Measurements from ENCODE around the gene GJC2. TPM values are rescaled to one million over a fixed set of nuclear protein-coding genes. Genes with fewer than 3 reads are reported as not detected.

The GJC2 gene
- total and polyA plus RNA-seq, 12 donors = 0.61 to 1.5 (median 1.2) TPM

DNA sequence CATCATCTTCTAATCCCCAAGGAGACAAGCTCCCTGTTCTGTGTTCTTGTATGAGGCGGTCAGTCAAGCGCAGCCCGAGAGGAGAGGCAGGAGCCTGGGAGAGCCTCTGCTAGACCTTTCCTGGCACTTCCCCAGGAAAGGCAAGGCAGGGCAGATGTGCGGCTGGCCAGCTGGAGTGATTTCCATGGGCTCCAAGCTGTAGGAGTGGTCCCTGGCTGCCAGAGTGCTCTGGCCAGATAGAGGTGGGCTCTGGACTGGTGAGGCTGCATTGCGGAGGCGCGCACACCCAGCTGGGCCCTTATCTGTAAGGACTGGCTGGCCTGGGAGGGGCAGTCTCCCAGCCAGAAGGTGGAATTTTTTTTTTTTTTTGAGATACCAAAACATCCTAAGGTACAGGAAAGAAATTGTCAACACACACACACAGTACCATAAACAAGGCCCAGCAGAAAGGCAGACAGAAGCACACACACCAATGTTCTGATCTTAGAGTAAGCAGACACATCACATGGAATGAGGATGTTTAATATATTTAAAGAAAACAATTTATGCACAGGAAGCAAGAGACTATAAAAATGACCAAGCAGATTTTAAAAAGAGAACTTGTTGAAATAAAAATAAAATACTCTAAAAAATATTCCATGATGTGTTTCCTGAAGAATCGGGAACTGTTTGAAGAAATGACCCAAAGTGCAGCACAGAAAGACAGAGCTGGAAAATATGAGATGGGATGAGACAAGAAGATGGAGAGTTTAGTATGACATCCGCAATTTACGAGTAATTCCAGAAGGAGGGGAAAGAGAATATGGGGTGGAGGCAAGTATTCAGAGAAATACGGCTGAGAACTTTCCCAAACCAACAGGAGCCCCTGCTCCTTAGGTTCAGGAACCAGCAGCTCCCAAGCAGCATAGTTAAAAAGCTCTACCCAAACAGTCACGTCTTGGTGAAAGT, 29.3 kb downstream of the GJC2 start:
- H3K27me3 ChIP-seq = no peaks in the 10 kb centered on the region
- ATAC-seq (no peak), DNase-seq (no peak)
- TF ChIP-seq CTCF (IDR thresholded peaks at IDR 0.05) = no peak
- 78% methylated on average over 12 of the region's 12 CpGs for WGBS, 2 donors
- intact Hi-C loops (cut with DNase I) = loop anchor here in 1 of 10 donors (10.0 kb wide), 1 partner anchor 54 kb away; no protein-coding TSS in a partner anchor
- peak overlapping the region in 1 of 10 donors; percentile 7 for H3K27ac ChIP-seq
- H3K4me1 ChIP-seq = peaks cover 0 to 31% (median 9%) of the 10 kb centered on the region in 9 donors
- no peak overlapping the region for H3K4me3 ChIP-seq
- no peaks in the 10 kb centered on the region for H3K9me3 ChIP-seq
- H3K36me3 ChIP-seq = peaks cover 0 to 24% (median 3%) of the 10 kb centered on the region in 9 donors

DNA sequence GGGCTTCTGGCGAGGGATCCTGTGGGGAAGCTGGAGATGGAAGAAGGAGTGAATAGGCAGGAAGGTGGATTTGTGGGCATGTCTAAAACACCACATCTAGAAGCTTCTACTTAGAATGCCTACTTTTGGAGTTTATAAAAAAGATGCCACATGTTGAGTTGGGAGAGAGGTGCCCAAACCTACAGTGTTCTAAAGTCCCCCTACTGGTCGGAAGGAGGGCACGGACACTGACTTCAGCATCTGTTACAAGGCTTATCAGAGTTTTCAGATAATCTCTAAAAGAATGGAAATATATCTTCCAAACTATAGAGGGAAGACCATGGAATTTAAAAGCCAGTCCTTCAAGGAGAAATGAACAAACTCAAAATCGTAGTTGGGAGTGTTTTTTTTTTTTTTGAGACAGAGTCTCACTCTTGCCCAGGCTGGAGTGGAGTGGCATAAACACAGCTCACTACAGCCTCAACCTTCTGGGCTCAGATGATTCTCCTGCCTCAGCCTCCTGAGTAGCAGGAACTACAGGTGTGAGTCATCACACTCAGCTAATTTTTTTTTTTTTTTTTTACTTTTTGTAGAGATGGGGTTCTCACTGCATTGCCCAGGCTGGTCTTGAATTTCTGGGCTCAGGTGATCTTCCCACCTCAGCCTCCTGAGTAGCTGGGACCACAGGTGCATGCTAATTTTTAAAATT, 30.7 kb downstream of the GJC2 start:
- WGBS, 2 donors = 81 to 88% methylated on average over 4 of the region's 4 CpGs
- Histone ChIP-seq H3K27me3 (no peaks in the 10 kb centered on the region), H3K27ac (no peak overlapping the region), H3K36me3 (peaks cover 0 to 16% (median 3%) of the 10 kb centered on the region in 9 donors), H3K4me3 (no peak overlapping the region), H3K9me3 (no peaks in the 10 kb centered on the region), H3K4me1 (peaks cover 0 to 31% (median 9%) of the 10 kb centered on the region in 9 donors)
- DNase-seq (no peak), ATAC-seq (no peak)
- intact Hi-C loops (cut with DNase I) = no loop called here
- TF ChIP-seq CTCF (IDR thresholded peaks at IDR 0.05) = peak in 7 of 9 donors; percentile 9 to 31 (median 21)

DNA sequence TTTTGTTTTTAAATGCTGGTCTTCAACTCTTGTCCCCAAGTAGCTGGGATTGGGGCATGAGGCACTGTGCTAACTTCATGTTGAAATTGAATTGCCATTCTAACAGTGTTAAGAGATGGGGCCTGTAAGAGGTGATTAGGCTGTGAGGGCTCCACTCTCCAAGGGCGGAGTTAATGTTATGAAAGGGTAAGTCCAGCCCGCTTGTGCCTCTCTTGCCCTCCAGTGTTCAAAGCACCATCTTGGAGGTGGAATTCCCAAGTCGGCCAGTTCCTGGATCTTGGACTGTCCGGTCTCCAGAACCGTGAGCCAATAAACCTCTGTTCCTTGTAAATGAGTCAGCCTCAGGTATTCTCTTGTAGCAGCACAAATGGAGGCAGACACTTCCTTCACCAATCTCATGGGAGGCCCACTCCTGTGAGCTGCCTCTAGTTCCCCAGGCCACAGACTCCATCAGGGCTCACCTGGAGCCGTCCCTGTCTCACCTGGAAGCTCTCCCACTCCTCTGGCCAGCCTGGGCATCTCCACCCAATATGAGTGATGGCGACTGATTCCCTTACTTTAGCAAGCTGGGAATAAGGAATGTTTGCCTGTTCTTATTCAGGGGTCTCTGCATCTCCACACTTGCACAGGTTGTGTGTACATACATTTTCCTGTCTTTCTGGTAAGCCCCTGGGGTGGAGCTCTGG, 31.4 kb downstream of the GJC2 start:
- no peak for DNase-seq
- Histone ChIP-seq H3K27ac (no peak overlapping the region), H3K27me3 (no peaks in the 10 kb centered on the region), H3K4me3 (no peak overlapping the region), H3K9me3 (no peaks in the 10 kb centered on the region), H3K36me3 (peaks cover 0 to 17% (median 0%) of the 10 kb centered on the region in 9 donors), H3K4me1 (peaks cover 0 to 26% (median 8%) of the 10 kb centered on the region in 9 donors)
- WGBS, 2 donors = 92 to 96% methylated on average over 7 of the region's 7 CpGs
- ATAC-seq = no peak
- intact Hi-C loops (cut with DNase I) = no loop called here
- TF ChIP-seq CTCF (IDR thresholded peaks at IDR 0.05) = no peak

DNA sequence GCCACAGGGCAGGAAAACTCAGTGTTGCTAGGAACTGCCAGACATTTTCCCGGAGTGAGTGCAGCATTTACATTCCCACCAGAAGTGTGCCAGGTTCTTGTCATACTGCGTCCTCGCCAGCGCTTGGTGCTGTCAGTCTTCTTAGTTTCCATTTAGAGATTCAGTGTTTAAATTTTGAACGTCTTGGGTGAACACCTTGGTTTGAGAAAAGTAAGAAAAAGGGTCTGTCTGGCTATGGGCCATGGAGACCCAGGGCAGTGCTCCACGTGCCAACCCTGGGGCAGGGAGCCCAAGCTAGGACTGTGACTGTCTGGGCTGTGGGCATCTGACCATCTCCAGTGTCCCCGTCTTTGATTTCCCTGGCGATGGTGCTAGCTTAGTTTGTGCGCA, 31.9 kb downstream of the GJC2 start:
- Histone ChIP-seq H3K36me3 (peaks cover 0 to 18% (median 0%) of the 10 kb centered on the region in 9 donors), H3K9me3 (no peaks in the 10 kb centered on the region), H3K4me1 (peaks cover 0 to 20% (median 6%) of the 10 kb centered on the region in 9 donors), H3K27me3 (no peaks in the 10 kb centered on the region), H3K27ac (no peak overlapping the region), H3K4me3 (no peak overlapping the region)
- WGBS, 2 donors = 88 to 91% methylated on average over 9 of the region's 9 CpGs
- peak in 1 of 9 donors; percentile 20 for TF ChIP-seq CTCF (IDR thresholded peaks at IDR 0.05)
- ATAC-seq (peak in 1 of 8 donors; percentile 41), DNase-seq (no peak)
- intact Hi-C loops (cut with DNase I) = no loop called here
